ENCODE results near the gene ENTPD7. TPM values are rescaled to one million over a fixed set of nuclear protein-coding genes. Genes with fewer than 3 reads are reported as not detected.

The ENTPD7 gene
- total RNA-seq, 1 donor from 2014 or later = 6.2 TPM

GRCh38 chr10:99676426-99676825, 17.1 kb downstream of the ENTPD7 start:
- H3K4me3 Mint-ChIP-seq = no peak overlapping the region
- ATAC-seq (ENCODE audit: low read depth) (no peak), DNase-seq (no peak)
- intact Hi-C loops (cut with micrococcal nuclease) = no loop called here
- H3K36me3 Mint-ChIP-seq (ENCODE audit: low read depth) = peaks cover 17% of the 10 kb centered on the region
- CTCF ChIA-PET = no interaction called here
- H3K4me1 Mint-ChIP-seq = peaks cover 7% of the 10 kb centered on the region
- TF ChIP-seq CTCF (IDR thresholded peaks at IDR 0.05) = no peak
- H3K27me3 Mint-ChIP-seq = no peaks in the 10 kb centered on the region
- POLR2A ChIA-PET = no interaction called here
- no peaks in the 10 kb centered on the region for H3K9me3 Mint-ChIP-seq
- no peak overlapping the region for H3K27ac Mint-ChIP-seq

- CTCF ChIA-PET = no interaction called here
These were observed 17.6 kb downstream of the ENTPD7 start for GRCh38 chr10:99676895-99677294.

GRCh38 chr10:99678921-99679320, 19.6 kb downstream of the ENTPD7 start:
- DNase-seq (no peak), ATAC-seq (ENCODE audit: low read depth) (no peak)
- H3K27ac Mint-ChIP-seq = no peak overlapping the region
- intact Hi-C loops (cut with micrococcal nuclease) = no loop called here
- H3K27me3 Mint-ChIP-seq = no peaks in the 10 kb centered on the region
- H3K9me3 Mint-ChIP-seq = no peaks in the 10 kb centered on the region
- POLR2A ChIA-PET = no interaction called here
- no peak for TF ChIP-seq CTCF (IDR thresholded peaks at IDR 0.05)
- peaks cover 7% of the 10 kb centered on the region for H3K4me1 Mint-ChIP-seq
- no peak overlapping the region for H3K4me3 Mint-ChIP-seq
- H3K36me3 Mint-ChIP-seq (ENCODE audit: low read depth) = peaks cover 17% of the 10 kb centered on the region
- CTCF ChIA-PET = no interaction called here

More at GRCh38 chr10:99676895-99677294, 17.6 kb downstream of the ENTPD7 start:
- intact Hi-C loops (cut with micrococcal nuclease) = no loop called here
- TF ChIP-seq CTCF (IDR thresholded peaks at IDR 0.05) = no peak
- Mint-ChIP-seq H3K36me3 (ENCODE audit: low read depth) (peaks cover 17% of the 10 kb centered on the region), H3K27me3 (no peaks in the 10 kb centered on the region), H3K27ac (no peak overlapping the region), H3K4me3 (no peak overlapping the region), H3K4me1 (peaks cover 7% of the 10 kb centered on the region), H3K9me3 (no peaks in the 10 kb centered on the region)
- DNase-seq (no peak), ATAC-seq (ENCODE audit: low read depth) (no peak)
- POLR2A ChIA-PET = no interaction called here

- no peak overlapping the region for H3K4me3 Mint-ChIP-seq
- no peaks in the 10 kb centered on the region for H3K9me3 Mint-ChIP-seq
- peaks cover 8% of the 10 kb centered on the region for H3K4me1 Mint-ChIP-seq
- peaks cover 20% of the 10 kb centered on the region for H3K36me3 Mint-ChIP-seq (ENCODE audit: low read depth)
- intact Hi-C loops (cut with micrococcal nuclease) = no loop called here
- TF ChIP-seq CTCF (IDR thresholded peaks at IDR 0.05) = no peak
- CTCF ChIA-PET = no interaction called here
- DNase-seq = no peak
- H3K27me3 Mint-ChIP-seq = no peaks in the 10 kb centered on the region
- POLR2A ChIA-PET = no interaction called here
- H3K27ac Mint-ChIP-seq = no peak overlapping the region
- ATAC-seq (ENCODE audit: low read depth) = no peak
These were observed 22.2 kb downstream of the ENTPD7 start for GRCh38 chr10:99681553-99681952.

- intact Hi-C loops (cut with micrococcal nuclease) = no loop called here
- H3K36me3 Mint-ChIP-seq (ENCODE audit: low read depth) = peaks cover 21% of the 10 kb centered on the region
- peaks cover 8% of the 10 kb centered on the region for H3K4me1 Mint-ChIP-seq
- ATAC-seq (ENCODE audit: low read depth) (no peak), DNase-seq (no peak)
- H3K27me3 Mint-ChIP-seq = no peaks in the 10 kb centered on the region
- H3K27ac Mint-ChIP-seq = no peak overlapping the region
- TF ChIP-seq CTCF (IDR thresholded peaks at IDR 0.05) = no peak
- H3K9me3 Mint-ChIP-seq = no peaks in the 10 kb centered on the region
- CTCF ChIA-PET = interaction anchor here (0.6 kb wide), 1 partner anchor 52 kb away, joined by 3 read pairs; no protein-coding TSS in a partner anchor
- POLR2A ChIA-PET = no interaction called here
- no peak overlapping the region for H3K4me3 Mint-ChIP-seq
These were observed 22.7 kb downstream of the ENTPD7 start for GRCh38 chr10:99682032-99682431.

Data from activated B cell treated with CpG ODN at 0.5 μM for 24 hours (primary cell).